Measurements from ENCODE around the gene SYNJ2. TPM values are rescaled to one million over a fixed set of nuclear protein-coding genes. Genes with fewer than 3 reads are reported as not detected.

SYNJ2 gene
- total and polyA plus RNA-seq, 2 of the 4 experiments (the other 2 are of a cell fraction) = 40.8 to 45.2 TPM

- intact Hi-C loops (cut with micrococcal nuclease) (no loop called here), dilution Hi-C loops (cut with HindIII; ENCODE audit: low sequenced_read_pairs, unreplicated experiment) (no loop called here), in situ Hi-C loops (cut with MboI; ENCODE audit: low sequenced_read_pairs) (no loop called here)
- peaks cover 8% of the 10 kb centered on the region for H3K4me1 ChIP-seq (ENCODE audit: control insufficient read depth, insufficient read depth, low read length)
- H3K27me3 ChIP-seq (ENCODE audit: control insufficient read depth, insufficient read depth, low read length) = no peaks in the 10 kb centered on the region
- no peak overlapping the region for H2BK120ac ChIP-seq (ENCODE audit: low read depth, low read length)
- no peak overlapping the region for H2BK15ac ChIP-seq (ENCODE audit: low read depth, low read length)
- no peak overlapping the region for H3K18ac ChIP-seq (ENCODE audit: low read depth, low read length)
- H3K36me3 ChIP-seq (ENCODE audit: control insufficient read depth, insufficient read depth, low read length) = peaks cover 57% of the 10 kb centered on the region
- no peak overlapping the region for H3K4me2 ChIP-seq (ENCODE audit: low read depth, low read length)
- H4K91ac ChIP-seq (ENCODE audit: insufficient read depth, low read depth, low read length) = no peak overlapping the region
- H3K9me3 ChIP-seq (ENCODE audit: control insufficient read depth, insufficient read depth, low read length) = no peaks in the 10 kb centered on the region
- POLR2A ChIA-PET (ENCODE audit: unreplicated experiment) = no interaction called here
- H3K79me1 ChIP-seq (ENCODE audit: low read depth in 1 of 2, low read length in 2 of 2) = peaks cover 9 to 58% of the 10 kb centered on the region in 2 experiments; a peak in 3 of 4 replicates
- peak; percentile 23; the same call in 1 of the 2 replicates for TF ChIP-seq CEBPB (IDR thresholded peaks at IDR 0.05; ENCODE audit: low read depth, low read length)
- TF ChIP-seq RFX5 (IDR thresholded peaks at IDR 0.05; ENCODE audit: low read depth, low read length) = no peak
- peak overlapping the region; percentile 22 for H2AK9ac ChIP-seq (replicated peaks; ENCODE audit: low read depth, low read length, poor library complexity)
- H2BK5ac ChIP-seq (ENCODE audit: low read depth, low read length, poor library complexity, severe bottlenecking) = no peak overlapping the region
- H2AK5ac ChIP-seq (ENCODE audit: low read depth, low read length) = no peak overlapping the region; the same call in 1 of the 2 replicates
- BruUV-seq (replicated peaks) = no TSS peak
- no peak overlapping the region for H3K23ac ChIP-seq (ENCODE audit: low read depth, low read length)
- 73% methylated on average over 22 of the region's 32 CpGs; no CpG with 5 or more reads in 1 of the 2 experiments for WGBS, 2 experiments (ENCODE audit: extremely low coverage in 2 of 2, insufficient read length in 1 of 2)
- H4K5ac ChIP-seq (ENCODE audit: low read depth, low read length) = no peak overlapping the region
- peak; percentile 64 for DNase-seq
- H3K9ac ChIP-seq (ENCODE audit: low read depth, low read length) = no peak overlapping the region
- H3K9me1 ChIP-seq (ENCODE audit: insufficient read depth, low read length) = peaks cover 19% of the 10 kb centered on the region
- H4K20me1 ChIP-seq (ENCODE audit: insufficient read depth, low read length) = no peaks in the 10 kb centered on the region
- no peak overlapping the region for H3K56ac ChIP-seq (ENCODE audit: extremely low read depth, insufficient read depth, low read length)
- H3K27ac ChIP-seq (ENCODE audit: insufficient read depth, low read length) = no peak overlapping the region
- CTCF ChIA-PET = interaction anchor here (0.6 to 1.7 kb wide), 3 partner anchors 9 to 220 kb away, joined by 3 to 9 read pairs (median 3); no protein-coding TSS in a partner anchor
- H2AFZ ChIP-seq (replicated peaks; ENCODE audit: low read length, poor library complexity) = no peak overlapping the region
- peak overlapping the region in 1 of 2 experiments; percentile 17; a peak in 1 of 4 replicates for H4K8ac ChIP-seq (ENCODE audit: low read depth in 2 of 2, low read length in 2 of 2)
- peak; percentile 67; the same call in 1 of the 2 replicates for ATAC-seq (ENCODE audit: low read depth)
- 0 out of 2 replicates have a peak overlapping the region, but pooled peaks have one; percentile 7 for H3K14ac ChIP-seq (replicated peaks; ENCODE audit: low read depth, low read length)
- no peak overlapping the region for H3K4me3 ChIP-seq (ENCODE audit: insufficient read depth, low read depth, low read length)
- no peak overlapping the region for H2BK20ac ChIP-seq (ENCODE audit: low read depth, low read length)
- H3K4ac ChIP-seq (ENCODE audit: low read depth, low read length) = 0 out of 2 replicates have a peak overlapping the region, but pooled peaks have one; percentile 8
Measured at GRCh38 chr6:158086504-158087223, 105.0 kb downstream of the SYNJ2 start.
